Activated CD8-positive, alpha-beta memory T cell treated with anti-CD3 and anti-CD28 coated beads, Interleukin-2, amount 50 U/mL, for 48 hours (primary cell): ENCODE data around the gene ALDH4A1.
A peak's percentile ranks its signal among the peaks of the same experiment; 100 is the strongest.

ENCODE experiments used
- DNase-seq: peaks from one replicate; pipeline ENCODE4 v3.0.0-alpha.2; 2020

The ALDH4A1 gene

DNA sequence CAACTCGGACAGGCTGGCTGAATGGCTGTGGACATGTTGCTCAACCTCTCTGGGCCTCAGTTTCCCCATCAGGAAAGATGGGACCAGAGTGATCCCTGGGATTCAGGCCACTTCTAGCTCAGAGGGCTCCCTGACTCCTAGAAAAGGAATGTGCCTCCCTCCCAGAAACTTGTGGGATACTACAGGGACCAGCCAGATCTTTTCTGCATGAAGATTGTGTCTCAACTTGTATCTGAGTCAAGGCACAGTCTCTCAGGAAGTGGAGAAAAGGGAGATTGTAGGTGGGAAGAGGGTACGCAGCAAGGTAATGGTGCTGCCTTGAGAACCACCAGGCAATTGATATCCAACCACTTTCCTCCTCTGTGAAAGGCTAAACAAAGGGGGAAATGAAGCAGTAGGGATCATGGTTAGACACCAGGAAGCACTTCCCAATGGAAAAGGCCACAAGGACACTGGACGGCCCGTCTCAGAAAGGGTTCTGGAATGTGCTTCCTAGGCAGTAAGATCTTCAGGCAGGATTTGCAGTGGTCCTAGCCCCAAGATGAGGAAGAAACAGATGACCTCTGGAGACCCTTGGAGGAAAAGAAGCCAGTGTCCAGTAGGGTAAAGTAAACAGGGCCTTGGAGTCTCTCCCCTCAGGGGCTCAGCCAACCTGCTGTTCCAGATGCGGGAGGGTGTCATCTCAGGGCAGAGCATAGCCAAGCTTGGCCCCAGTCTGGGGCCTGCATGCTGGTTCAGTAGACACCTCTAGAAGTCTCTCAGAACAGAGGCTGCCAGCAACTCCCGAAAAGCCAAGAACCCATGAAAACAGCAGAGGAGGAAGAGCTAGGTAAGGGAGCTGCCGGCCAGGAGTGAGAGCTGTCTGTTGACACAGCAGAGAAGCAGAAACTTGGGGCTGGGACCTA, 37.3 kb upstream of the ALDH4A1 start:
- DNase-seq = no peak

DNA sequence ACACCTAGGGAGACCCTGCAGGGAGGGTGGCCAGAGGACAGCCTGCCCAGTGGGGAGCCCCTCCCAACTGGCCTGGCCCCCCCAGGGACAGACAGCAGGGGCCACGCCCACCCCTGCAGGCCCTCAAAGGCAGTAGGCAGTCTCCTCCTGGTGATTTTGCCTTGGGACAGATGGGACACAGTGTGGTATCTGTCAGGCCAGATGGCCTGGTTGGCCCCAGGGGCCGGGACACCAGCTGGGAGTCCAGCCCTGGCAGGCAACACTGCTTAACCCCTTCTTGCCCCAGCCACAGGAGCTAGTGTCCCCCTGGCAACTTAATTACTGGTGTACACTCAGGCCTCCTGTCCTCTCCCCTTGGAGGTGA, 36.3 kb upstream of the ALDH4A1 start:
- no peak for DNase-seq

DNA sequence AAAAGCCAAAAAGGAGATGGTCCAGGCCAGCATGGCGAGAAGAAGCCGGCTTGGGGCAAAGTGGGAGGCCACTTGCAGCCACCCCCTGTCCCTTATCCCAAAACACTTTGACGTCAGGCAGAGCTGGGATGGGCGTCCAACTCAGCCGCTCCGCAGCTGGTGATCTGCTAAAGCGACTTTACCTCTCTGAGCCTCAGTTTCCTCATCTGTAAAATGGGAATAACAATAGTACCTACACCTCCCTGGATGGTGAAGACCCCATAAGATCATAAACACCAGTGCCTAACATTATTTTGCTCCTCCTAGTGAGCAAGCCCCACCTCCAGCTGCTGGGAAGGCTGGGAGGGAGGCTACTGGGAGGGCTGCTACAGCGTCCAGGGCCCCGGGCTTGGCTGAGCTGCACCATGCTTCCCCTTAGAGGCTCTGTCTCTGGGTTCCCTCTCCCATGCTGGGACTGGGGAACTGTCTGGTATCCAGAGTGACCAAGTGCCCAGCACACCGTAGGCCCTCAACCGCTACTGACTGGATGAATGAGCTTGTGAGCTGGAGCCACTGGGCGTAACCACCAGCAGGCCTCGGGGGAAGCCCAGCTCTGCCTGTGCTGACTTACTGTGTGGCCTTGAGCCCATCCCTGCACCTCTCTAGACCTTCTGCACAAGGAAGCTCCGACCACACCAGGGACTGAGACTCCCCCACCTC, 35.8 kb upstream of the ALDH4A1 start:
- DNase-seq = no peak

DNA sequence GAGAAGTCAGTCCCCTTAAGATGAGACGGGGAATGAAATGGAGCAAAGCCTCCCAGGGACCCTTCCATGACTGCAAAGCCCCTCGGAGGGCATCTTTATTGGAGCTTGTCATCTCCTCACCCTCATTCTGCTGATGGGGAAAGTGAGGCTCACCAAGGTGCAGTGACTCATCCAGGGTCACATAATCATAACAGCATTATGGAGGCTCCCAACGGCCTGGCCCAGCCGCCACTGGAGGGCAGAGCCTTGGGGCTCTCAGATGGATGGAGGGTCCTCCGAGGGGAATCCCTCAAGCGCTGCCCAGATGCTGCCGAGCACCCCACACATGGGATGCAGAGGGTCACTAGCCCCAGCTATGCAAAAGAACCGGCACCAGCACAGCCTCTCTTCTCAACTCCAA, 35.2 kb upstream of the ALDH4A1 start:
- no peak for DNase-seq

DNA sequence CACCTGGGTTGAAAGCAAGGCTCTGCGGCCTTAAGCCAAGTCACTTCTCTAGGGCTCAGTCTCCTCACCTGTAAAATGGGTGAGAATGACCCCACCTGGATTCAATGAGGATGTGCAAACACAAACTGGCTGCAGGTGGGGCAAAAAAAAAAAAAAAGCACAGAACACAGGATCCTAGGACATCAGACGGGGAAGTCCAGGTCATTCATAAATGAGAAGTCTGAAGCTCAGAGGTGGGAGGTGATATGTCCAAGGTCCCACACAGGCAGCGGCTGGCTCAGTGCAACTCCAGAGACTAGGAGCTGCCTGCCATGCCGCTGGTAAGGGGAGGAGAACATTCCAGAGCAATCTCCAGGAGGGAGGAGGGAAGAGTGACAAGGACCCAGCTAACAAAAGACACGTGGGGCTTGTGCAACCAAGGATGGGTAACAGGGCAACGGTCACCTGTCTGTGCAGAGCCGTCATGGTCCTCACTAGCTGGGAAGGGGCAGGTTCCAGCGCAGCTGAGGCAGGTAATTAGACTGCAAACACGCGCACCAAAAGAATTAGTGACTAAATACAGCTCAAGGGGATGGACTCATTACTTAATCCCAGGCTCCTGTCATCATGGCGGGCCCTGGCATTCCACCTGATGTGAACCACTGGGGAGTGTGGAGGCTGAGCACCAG, 34.6 kb upstream of the ALDH4A1 start:
- DNase-seq = no peak

DNA sequence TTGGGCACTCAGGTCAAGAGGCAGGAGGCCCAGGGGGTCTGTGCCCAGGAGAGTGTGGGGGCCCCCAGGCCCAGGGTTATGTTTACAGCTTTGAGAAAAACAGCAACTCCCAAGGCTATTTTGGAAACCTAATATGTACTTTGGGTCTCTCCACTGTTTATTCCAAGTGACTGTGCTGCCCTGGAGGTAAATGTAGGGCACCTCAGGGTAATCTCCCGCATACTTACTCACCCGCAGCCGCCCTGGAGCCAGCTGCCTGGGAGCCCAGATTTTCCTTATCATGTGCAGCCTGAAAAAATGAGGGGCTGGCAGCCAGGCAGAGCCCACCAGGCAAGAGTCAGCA, 34.1 kb upstream of the ALDH4A1 start:
- DNase-seq = no peak

DNA sequence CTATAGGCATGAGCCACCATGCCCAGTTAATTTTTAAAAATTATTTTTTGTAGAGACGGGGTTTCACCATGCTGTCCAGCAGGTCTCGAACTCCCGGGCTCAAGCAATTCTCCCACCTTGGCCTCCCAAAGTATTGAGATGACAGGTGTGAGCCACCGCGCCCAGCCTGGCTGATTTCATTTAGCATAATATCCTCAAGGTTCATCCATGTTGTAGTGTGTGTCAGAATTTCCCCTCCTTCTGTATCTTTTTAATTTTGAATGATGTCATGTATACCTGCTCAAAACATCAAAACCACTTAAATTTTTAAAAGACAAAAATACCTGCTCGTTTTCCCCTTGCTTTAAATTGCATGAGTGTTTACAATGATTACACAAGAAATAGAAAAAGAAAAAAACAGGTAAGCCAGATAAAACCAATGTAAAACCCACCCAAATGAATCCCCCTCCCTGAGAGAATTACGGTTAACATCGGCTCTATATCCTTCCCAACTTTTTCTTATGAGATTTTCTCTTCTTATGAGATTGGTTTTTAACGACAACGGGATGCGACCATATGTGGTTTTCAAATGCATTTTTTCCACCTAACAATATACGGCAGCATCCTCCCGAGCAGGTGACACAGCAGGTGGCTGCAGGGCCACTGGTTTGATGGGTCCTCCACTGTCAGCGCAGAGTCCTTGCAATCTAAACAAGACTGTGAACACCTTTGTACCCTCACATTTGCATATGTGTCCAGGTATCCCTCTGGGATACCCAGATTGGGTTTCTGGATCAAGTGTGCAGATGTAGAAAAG, 32.0 kb upstream of the ALDH4A1 start:
- DNase-seq = no peak

DNA sequence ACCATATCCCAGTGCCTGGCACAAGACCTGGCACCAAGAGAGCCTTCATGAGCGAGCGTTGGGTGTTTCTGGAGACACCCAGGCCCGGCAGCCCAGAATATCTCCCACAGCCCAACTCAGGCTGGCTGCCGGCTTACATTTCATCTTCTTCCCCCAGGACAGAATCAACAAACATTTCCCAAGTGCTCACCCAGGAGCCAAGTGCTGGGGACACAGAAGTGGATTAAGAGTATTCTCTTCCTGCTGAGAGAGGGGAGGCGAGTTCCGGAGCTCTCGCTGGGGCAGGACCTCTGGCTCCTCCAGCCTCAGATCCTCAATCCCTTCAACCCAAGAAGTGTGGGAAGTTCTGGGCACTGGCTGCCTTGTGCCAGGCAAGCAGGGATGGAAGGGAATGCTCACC, 30.5 kb upstream of the ALDH4A1 start:
- DNase-seq = no peak

DNA sequence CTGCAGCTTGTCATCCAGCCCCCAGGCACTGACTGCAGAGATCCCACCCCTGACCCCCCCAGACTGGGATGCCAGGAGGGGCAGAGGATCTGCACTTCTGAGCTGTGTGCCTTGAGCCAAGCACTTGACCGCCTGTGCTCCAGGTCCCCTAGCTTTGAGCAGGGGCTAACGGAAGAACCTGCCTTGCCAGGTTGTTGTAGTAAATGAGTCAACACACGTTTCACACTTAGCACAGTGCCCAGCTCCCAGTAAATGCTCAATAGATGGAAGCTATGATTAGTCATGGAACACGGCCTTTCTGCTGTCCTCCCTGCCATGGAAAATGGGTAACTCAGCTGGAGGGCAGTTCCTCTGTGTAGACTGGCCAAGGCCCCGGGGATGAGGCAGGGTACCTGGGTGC, 30.0 kb upstream of the ALDH4A1 start:
- no peak for DNase-seq

DNA sequence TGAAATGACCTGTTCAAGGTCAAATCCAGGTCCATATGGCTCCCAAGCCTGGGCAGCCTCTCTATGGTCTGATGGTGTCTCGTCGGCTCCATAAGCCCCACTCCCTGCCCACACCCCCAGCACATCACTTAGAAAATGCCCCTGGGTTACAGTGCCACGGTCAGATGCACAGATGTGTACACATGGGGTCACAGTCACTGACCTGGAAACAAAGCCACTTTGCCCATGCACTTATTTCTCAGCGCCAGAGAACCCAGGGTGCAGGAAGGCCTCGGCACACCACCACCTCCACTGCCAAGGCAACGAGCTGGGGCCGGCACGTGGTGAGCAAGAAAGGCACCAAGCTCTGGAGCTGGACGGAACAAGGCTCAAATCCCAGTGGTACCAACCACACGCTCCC, 29.4 kb upstream of the ALDH4A1 start:
- no peak for DNase-seq

DNA sequence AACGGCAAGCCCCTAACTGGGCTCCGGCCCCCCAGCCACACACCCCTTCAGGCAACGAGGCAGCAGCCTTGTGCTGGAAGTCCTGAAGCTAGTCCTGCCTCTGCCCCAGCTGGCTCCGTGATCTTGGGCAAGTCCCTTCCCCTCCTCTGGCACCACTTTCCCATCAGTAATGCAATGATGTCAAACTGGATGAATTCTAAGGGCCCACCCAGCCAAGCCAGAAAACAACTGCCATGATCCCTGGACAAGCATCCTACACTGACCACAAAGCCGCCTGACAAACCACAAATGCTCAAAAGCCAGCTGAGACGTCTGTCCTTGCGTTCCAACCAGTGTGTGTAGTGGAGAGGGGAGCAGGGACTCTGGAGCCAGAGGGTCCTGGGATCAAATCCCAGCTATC, 27.3 kb upstream of the ALDH4A1 start:
- DNase-seq = no peak

DNA sequence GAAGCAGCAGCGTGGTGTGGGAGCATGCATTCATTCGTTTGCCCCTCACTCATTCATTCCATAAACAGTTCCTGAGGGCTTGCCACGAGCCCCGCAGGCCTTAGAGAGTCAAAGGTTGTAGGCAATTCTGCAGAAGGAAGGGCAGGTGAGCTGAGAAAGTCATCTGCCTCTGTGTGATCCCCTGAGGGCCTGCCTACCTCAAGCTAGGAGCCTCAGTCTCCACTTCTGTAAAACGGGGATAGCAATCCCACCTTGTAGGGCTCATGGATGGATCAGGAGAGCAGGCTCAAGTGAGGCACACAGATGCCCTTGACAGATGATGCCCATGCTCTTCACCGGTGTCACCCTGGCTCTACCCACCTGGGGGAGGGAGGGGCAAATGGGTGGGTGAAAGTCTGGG, 26.6 kb upstream of the ALDH4A1 start:
- DNase-seq = no peak

DNA sequence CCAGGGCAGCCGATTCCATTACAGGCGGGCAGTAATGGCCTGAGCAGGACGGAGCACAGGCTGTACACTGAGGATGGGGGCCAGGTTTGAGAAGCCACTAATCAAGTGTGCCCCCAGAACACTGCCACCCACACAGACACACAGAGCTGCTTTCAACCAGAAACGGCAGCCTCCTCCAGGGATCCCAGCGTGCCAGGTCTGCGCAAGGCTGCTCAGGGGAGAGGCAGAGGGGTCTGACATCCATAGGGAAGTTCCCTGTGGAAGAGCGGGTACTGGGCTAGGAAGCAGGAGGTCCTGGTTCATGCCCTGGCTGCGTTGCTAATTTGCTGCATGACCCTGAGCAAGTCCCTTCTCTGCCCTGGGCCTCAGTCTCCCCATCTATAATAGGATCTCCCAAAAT, 26.1 kb upstream of the ALDH4A1 start:
- no peak for DNase-seq

DNA sequence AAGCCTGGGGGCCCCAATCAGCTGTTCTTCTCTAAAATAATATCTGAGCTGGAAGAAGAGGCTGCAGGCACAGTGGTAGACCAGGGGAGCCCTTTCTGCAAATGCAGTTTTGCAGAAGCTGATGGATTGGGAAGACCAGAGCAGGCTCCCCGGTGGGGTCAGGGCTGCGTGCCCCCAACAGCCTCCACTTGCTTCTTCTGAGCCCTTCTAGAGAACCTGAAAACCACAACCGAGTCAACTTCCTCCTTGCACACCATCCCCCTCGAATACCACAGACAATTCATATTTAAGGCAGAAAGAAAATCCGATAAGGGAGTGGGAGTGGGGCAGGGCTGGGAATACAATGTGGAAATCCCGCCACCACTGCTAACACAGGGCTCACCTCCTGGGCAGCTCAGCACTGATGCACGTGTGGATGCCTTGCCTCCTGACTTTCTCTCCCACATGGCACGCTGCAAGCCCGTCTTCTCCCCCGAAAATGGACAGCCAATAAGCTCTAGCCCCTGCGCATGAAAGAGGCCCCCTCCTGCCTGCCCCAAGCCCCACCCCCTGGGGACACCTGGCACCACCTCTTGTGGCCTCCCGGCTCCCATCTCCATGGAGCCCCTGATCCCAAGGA, 25.4 kb upstream of the ALDH4A1 start:
- DNase-seq = peak; percentile 80

DNA sequence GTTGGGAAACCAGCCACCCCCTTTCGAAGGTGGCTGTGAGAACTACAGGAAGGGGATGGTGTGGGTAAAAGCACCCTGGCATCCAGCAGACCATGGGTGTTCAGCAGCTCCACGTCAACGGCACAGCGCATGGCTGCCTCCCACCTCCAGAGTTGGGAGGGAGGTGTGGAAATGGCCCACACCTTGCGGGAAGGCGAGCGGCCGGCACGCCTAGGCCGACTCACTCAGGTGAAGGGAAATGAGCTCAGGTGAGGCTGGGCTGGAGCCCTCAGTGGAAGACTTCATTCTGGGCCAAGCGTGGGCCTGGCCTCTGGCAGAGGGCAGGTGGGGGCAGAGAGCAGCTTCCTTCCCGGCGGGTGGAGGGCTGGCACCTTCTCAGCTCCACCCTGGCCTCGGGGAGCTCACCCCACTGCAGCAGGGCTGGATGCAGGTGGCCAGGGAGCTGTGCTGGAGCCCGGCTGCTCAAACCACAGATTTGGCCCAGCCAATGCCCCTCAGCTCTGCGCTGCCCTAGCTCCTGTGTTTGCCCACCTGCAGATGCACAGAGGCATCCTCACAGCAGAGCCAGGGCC, 24.8 kb upstream of the ALDH4A1 start:
- DNase-seq = no peak

DNA sequence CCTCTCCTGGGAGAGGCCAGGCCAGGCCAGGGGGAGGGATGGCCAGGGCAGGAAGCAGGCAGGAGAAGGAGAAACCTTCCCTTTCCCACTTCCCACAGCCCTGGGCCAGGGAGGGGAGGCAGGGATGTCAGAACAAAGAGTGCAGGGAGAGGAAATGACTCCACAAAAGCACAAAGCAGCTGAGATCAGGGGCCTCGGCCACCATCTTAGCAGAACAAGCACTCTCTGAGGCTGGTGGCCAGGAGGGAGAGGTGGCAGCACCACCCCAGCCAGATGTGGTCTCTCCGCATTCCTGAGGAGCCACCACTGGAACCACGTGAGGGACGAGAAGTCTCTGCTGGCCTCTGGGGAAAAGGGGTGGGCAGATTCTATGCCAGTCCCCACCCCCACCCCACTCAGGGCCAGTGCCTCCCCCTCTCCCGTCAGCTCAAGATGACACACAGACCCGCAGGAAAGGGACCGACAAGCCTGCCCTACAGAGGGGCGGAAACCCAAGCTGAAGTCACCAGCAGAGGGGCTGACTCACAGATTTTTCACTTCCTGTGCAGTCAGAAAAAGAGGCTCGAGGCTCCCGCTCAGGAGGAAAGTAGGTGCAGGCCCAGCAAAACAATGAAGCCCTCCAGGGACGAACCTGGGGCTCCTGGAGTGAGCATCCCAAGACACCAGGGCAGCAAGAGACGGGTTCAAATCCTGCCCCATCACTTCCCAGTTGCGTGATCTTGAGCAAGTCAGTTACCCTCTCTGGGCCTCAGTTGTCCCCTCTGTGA, 24.1 kb upstream of the ALDH4A1 start:
- DNase-seq = peak; percentile 88

DNA sequence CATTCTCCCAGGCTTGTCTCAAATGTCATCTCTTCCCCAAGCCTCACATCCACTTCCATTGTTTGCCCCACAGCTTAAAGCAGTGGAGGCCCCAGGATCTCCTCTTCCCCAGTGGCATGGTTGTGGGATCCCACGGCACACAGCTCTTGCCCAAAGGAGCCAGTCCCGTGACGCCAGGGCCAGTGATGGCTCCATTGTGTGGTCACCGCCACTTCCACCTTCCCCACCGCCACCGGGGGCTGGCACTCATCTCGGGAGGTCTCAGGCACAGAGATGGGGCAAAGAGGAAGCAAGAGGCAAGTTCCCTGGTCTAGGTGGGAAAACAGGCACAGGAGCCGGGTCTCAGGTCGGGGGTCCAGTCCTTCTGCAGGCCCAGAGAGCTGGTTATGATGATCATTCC, 22.9 kb upstream of the ALDH4A1 start:
- no peak for DNase-seq

DNA sequence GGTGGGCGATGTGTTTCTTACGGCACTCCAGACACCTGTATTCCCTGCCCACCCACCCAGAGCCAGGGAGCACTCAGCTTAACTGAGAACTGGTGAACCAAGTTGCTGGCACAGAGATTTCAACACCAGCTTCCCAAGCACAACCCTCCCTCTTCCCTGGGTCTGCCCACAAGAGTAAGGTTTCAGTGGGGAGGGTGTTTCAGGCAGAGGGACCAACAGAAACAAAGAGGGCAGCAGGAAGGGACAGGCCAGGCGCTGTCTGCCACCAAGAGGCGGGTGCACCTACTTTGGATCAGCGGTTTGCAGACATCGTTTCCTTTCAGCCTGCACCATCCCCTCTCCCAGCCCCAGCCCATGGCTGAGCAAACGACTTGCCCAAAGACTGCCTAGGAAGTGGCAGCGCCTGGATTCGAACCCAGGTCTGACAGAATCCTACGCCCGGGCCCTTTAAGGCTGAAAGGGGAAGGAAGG, 21.9 kb upstream of the ALDH4A1 start:
- no peak for DNase-seq

DNA sequence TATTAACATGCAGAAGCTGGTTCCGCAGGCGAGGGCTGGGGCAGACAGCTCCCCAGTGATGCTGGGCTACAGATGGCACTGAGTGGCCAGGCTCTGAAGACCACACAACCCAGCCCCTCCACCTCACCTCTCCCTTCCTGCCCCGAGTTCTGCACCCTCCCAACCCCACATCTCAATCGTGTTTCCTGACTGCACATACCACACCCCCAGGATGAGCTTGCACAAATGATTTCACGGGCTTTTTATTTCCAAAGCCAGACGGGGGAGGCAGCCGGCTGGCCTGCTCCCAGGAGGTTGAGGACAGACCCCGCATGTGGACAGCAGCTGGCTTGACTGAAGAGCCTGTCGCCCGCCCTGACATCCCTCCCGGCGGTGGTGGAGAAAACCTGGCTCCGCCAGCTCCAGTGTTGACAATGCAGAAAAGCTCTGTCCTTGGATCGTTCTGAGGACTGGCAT, 21.4 kb upstream of the ALDH4A1 start:
- no peak for DNase-seq

DNA sequence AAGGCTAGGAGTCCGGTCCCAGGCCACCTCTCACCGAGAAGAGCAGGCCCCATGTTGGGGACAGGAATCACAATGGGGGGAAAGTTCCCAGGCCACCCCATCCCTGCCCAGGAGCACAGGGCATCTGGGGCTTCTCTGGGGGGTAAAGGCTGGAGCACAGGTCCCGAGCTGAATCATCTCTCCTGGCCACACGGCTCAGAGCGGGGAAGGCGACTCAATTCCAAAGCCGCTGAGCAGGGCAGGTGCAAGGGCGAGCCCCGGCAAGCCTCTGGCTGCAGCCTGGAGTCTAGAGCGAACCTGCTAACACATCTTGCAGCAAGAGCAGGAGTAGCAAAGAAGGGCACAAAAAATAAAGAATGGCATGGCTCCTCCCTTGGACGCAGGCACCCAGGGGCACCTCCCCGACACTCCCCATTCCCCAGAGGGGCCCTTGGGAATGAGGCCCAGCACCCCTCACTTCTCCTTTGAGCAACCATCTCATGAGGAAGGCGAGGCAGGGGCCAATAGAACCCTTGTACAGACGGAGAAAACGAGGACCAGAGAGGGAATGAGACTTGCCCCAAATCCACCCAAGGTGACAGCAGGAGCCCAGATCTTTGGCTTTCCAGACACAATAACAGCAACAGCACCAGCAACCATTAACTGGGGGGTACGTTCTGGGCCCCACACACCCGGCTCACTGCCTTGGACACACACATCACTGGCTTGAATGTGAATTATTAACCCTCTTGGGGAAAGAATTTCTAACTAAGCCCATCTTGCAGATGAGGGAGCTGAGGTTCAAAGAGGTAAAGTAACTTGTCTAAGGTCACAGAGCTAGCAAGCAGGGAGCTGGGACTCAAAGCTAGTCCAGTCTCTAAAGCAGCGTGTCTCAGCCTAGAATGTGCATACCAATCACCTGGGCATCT, 20.7 kb upstream of the ALDH4A1 start:
- DNase-seq = no peak
